SJSA1 (cell line): ENCODE results near the gene ZNF423. TPM values are rescaled to one million over a fixed set of nuclear protein-coding genes. Genes with fewer than 3 reads are reported as not detected.

Experiments used
- DNase-seq, 2 experiments: peaks; one replicate each; pipeline ENCODE4 v3.0.0-alpha.2; 2015 to 2020; ENCODE audit warnings: low spot score in 2 of 2, low read depth in 1 of 2
- H3K27ac ChIP-seq: fragments of 250-450 bp; sonication (Bioruptor Pico); 2 replicates; pipeline ENCODE4 v1.5.1; 2020; ENCODE audit warnings: mild to moderate bottlenecking, moderate library complexity
- H3K27me3 ChIP-seq: fragments of 250-450 bp; sonication (Bioruptor Pico); replicated peaks from 2 replicates; pipeline ENCODE4 v1.5.1; 2020; ENCODE audit warnings: mild to moderate bottlenecking, moderate library complexity
- H3K36me3 ChIP-seq: fragments of 250-450 bp; sonication (Bioruptor Pico); 2 replicates; pipeline ENCODE4 v1.5.1; 2020; ENCODE audit warnings: mild to moderate bottlenecking
- H3K4me1 ChIP-seq: fragments of 250-450 bp; sonication (Bioruptor Pico); replicated peaks from 2 replicates; pipeline ENCODE4 v1.6.1; 2021; ENCODE audit warnings: mild to moderate bottlenecking
- H3K4me3 ChIP-seq: fragments of 250-450 bp; sonication (Bioruptor Pico); 2 replicates; pipeline ENCODE4 v1.5.1; 2020; ENCODE audit warnings: mild to moderate bottlenecking
- H3K9me3 ChIP-seq: fragments of 250-450 bp; sonication (Bioruptor Pico); replicated peaks from 2 replicates; pipeline ENCODE4 v1.5.1; 2020; ENCODE audit warnings: mild to moderate bottlenecking
- total RNA-seq: library from RNA; depleted of rRNA; stranded (reverse); fragments of >200 nt; shearing (Covaris generic); gene quantifications from 2 replicates; pipeline ENCODE4 v1.2.3, GENCODE V29; 2014

The ZNF423 gene
- total RNA-seq, 1 experiment from 2014 or later, result 5.4 TPM

- Histone ChIP-seq H3K27ac (no peak overlapping the region), H3K9me3 (no peaks in the 10 kb centered on the region), H3K4me1 (no peaks in the 10 kb centered on the region), H3K36me3 (no peaks in the 10 kb centered on the region), H3K4me3 (no peak overlapping the region), H3K27me3 (no peaks in the 10 kb centered on the region)
- no peak for DNase-seq
Measured at GRCh38 chr16:49560004-49560830, 295.7 kb downstream of the ZNF423 start.

GRCh38 chr16:49559242-49559641 lies 296.7 kb downstream of the ZNF423 start:
- H3K36me3 ChIP-seq, result no peaks in the 10 kb centered on the region
- H3K27me3 ChIP-seq, result no peaks in the 10 kb centered on the region
- H3K27ac ChIP-seq, result no peak overlapping the region
- H3K4me1 ChIP-seq, result no peaks in the 10 kb centered on the region
- DNase-seq, result no peak
- H3K9me3 ChIP-seq, result no peaks in the 10 kb centered on the region
- no peak overlapping the region for H3K4me3 ChIP-seq

GRCh38 chr16:49558451-49558850 lies 297.5 kb downstream of the ZNF423 start:
- H3K9me3 ChIP-seq, result no peaks in the 10 kb centered on the region
- H3K27ac ChIP-seq, result no peak overlapping the region
- H3K27me3 ChIP-seq, result no peaks in the 10 kb centered on the region
- no peaks in the 10 kb centered on the region for H3K36me3 ChIP-seq
- DNase-seq, result no peak
- H3K4me3 ChIP-seq, result no peak overlapping the region
- no peaks in the 10 kb centered on the region for H3K4me1 ChIP-seq

GRCh38 chr16:49556606-49557446 lies 299.1 kb downstream of the ZNF423 start:
- H3K4me3 ChIP-seq, result no peak overlapping the region
- H3K27ac ChIP-seq, result no peak overlapping the region
- no peaks in the 10 kb centered on the region for H3K9me3 ChIP-seq
- H3K36me3 ChIP-seq, result no peaks in the 10 kb centered on the region
- H3K27me3 ChIP-seq, result no peaks in the 10 kb centered on the region
- no peaks in the 10 kb centered on the region for H3K4me1 ChIP-seq
- peak in 1 of 2 experiments; percentile 35 for DNase-seq

GRCh38 chr16:49556249-49556605 lies 299.7 kb downstream of the ZNF423 start:
- Histone ChIP-seq H3K4me3 (no peak overlapping the region), H3K27me3 (no peaks in the 10 kb centered on the region), H3K4me1 (no peaks in the 10 kb centered on the region), H3K9me3 (no peaks in the 10 kb centered on the region), H3K27ac (no peak overlapping the region), H3K36me3 (no peaks in the 10 kb centered on the region)
- DNase-seq, result no peak

- Histone ChIP-seq H3K4me3 (no peak overlapping the region), H3K36me3 (no peaks in the 10 kb centered on the region), H3K9me3 (no peaks in the 10 kb centered on the region), H3K27me3 (no peaks in the 10 kb centered on the region), H3K4me1 (no peaks in the 10 kb centered on the region), H3K27ac (no peak overlapping the region)
- DNase-seq, result no peak
Measured at GRCh38 chr16:49554681-49555080, 301.2 kb downstream of the ZNF423 start.

- H3K27ac ChIP-seq, result no peak overlapping the region
- H3K36me3 ChIP-seq, result no peaks in the 10 kb centered on the region
- DNase-seq, result no peak
- H3K27me3 ChIP-seq, result no peaks in the 10 kb centered on the region
- no peaks in the 10 kb centered on the region for H3K4me1 ChIP-seq
- H3K4me3 ChIP-seq, result no peak overlapping the region
- H3K9me3 ChIP-seq, result no peaks in the 10 kb centered on the region
Measured at GRCh38 chr16:49552313-49552928, 303.5 kb downstream of the ZNF423 start.

- Histone ChIP-seq H3K36me3 (no peaks in the 10 kb centered on the region), H3K27ac (no peak overlapping the region), H3K9me3 (no peaks in the 10 kb centered on the region), H3K4me1 (peaks cover 7% of the 10 kb centered on the region; the same call in 1 of the 2 replicates), H3K27me3 (no peaks in the 10 kb centered on the region), H3K4me3 (no peak overlapping the region)
- no peak for DNase-seq
Measured at GRCh38 chr16:49550666-49551065, 305.2 kb downstream of the ZNF423 start.

- Histone ChIP-seq H3K27me3 (no peaks in the 10 kb centered on the region), H3K4me3 (no peak overlapping the region), H3K36me3 (no peaks in the 10 kb centered on the region), H3K4me1 (peaks cover 7% of the 10 kb centered on the region; the same call in 1 of the 2 replicates), H3K9me3 (no peaks in the 10 kb centered on the region), H3K27ac (no peak overlapping the region)
- DNase-seq, result no peak
Measured at GRCh38 chr16:49550140-49550539, 305.8 kb downstream of the ZNF423 start.

GRCh38 chr16:49548325-49548970 lies 307.5 kb downstream of the ZNF423 start:
- no peaks in the 10 kb centered on the region for H3K27me3 ChIP-seq
- no peaks in the 10 kb centered on the region for H3K9me3 ChIP-seq
- DNase-seq, result no peak
- peaks cover 13% of the 10 kb centered on the region for H3K4me1 ChIP-seq
- H3K27ac ChIP-seq, result no peak overlapping the region
- no peak overlapping the region for H3K4me3 ChIP-seq
- H3K36me3 ChIP-seq, result no peaks in the 10 kb centered on the region

- Histone ChIP-seq H3K27ac (no peak overlapping the region), H3K36me3 (no peaks in the 10 kb centered on the region), H3K9me3 (no peaks in the 10 kb centered on the region), H3K4me3 (no peak overlapping the region), H3K27me3 (no peaks in the 10 kb centered on the region), H3K4me1 (peaks cover 23% of the 10 kb centered on the region)
- no peak for DNase-seq
Measured at GRCh38 chr16:49547448-49547847, 308.5 kb downstream of the ZNF423 start.

GRCh38 chr16:49546735-49547134 lies 309.2 kb downstream of the ZNF423 start:
- H3K4me1 ChIP-seq, result peaks cover 29% of the 10 kb centered on the region
- H3K27ac ChIP-seq, result no peak overlapping the region
- H3K9me3 ChIP-seq, result no peaks in the 10 kb centered on the region
- no peaks in the 10 kb centered on the region for H3K36me3 ChIP-seq
- DNase-seq, result no peak
- no peak overlapping the region for H3K4me3 ChIP-seq
- no peaks in the 10 kb centered on the region for H3K27me3 ChIP-seq

- DNase-seq, result no peak
- H3K27me3 ChIP-seq, result no peaks in the 10 kb centered on the region
- H3K27ac ChIP-seq, result no peak overlapping the region
- no peaks in the 10 kb centered on the region for H3K9me3 ChIP-seq
- H3K4me3 ChIP-seq, result no peak overlapping the region
- H3K36me3 ChIP-seq, result no peaks in the 10 kb centered on the region
- H3K4me1 ChIP-seq, result peaks cover 29% of the 10 kb centered on the region
Measured at GRCh38 chr16:49545741-49546448, 310.0 kb downstream of the ZNF423 start.
